Measurements from ENCODE around the gene CAD. TPM values are rescaled to one million over a fixed set of nuclear protein-coding genes. Genes with fewer than 3 reads are reported as not detected.

Gene CAD
- total RNA-seq = 52.7 TPM

DNA sequence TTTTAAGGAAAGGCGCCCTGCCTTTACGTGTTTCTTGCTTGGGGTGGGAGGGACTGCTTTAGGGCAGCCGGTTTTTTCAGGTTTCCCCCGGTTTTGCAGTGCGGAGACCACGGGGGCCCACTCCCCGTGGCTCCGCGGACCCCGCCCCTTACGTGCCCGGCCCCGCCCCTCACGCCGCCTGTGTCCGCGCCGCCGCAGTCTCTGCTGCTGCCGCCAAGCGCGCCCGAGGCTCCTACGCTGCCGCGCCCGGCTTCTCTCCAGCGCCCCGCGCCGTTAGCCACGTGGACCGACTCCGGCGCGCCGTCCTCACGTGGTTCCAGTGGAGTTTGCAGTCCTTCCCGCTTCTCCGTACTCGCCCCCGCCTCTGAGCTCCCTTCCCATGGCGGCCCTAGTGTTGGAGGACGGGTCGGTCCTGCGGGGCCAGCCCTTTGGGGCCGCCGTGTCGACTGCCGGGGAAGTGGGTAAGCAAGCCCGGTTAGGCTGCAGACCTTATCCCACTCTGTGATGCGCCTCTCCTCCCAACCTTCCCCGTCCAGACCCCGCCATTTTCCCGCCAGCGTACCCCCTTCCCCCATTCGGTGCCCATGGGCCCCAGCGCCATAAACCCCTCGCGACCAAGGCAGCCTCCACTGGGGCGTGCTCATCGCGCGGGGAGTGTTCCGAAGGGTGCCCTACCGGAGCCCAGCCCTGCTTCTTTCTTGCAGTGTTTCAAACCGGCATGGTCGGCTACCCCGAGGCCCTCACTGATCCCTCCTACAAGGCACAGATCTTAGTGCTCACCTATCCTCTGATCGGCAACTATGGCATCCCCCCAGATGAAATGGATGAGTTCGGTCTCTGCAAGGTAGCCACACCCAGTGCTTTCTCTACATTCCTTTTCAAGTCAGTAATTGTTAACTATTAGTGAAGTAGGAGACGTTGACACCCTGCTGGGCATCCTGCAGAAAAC, at the start of gene CAD:
Gene CAD, plus strand, starts transcription at position 197 of the 949 bp plus-strand sequence. Its CDS starts 183 bp downstream, at position 380.

DNA sequence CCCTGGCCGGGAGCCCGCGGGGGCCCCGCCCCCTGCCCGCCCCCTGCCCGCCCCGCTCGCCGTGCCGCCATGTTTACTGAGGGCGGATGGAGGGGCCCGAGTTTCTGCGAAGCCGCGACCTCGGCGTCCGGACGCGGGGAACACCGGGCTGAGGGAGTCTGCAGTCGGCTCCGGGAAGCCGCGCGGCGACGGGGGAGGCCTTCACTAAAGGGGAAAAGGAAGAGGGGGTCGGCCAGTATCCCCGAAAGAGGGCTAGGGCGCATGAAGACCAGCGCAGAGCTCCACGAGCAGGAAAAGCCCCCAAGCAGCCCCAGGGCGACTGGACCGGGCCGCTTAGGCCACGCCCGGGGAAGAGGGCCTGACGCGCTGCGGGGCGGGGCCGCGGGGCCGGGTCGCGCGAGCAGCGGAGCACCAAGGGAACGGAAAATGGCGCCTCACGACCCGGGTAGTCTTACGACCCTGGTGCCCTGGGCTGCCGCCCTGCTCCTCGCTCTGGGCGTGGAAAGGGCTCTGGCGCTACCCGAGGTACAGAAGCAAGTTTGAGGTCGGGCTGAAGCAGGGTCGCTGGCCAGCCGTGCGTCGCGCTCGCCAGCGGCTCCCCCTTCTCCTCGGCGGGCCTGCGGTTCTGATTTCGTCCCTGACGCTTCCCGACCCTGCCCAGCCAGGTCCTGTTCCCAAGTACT, 5.1 kb upstream of the CAD start, which contains the start of the genes ATRAID and SLC5A6:
Gene ATRAID, plus strand, starts transcription at position 99 of the 683 bp plus-strand sequence. Its CDS starts 328 bp downstream, at position 427.
Gene SLC5A6, minus strand, starts transcription at position 326 of the 683 bp plus-strand sequence. CDS start 4,618 bp downstream, outside the sequence.

DNA sequence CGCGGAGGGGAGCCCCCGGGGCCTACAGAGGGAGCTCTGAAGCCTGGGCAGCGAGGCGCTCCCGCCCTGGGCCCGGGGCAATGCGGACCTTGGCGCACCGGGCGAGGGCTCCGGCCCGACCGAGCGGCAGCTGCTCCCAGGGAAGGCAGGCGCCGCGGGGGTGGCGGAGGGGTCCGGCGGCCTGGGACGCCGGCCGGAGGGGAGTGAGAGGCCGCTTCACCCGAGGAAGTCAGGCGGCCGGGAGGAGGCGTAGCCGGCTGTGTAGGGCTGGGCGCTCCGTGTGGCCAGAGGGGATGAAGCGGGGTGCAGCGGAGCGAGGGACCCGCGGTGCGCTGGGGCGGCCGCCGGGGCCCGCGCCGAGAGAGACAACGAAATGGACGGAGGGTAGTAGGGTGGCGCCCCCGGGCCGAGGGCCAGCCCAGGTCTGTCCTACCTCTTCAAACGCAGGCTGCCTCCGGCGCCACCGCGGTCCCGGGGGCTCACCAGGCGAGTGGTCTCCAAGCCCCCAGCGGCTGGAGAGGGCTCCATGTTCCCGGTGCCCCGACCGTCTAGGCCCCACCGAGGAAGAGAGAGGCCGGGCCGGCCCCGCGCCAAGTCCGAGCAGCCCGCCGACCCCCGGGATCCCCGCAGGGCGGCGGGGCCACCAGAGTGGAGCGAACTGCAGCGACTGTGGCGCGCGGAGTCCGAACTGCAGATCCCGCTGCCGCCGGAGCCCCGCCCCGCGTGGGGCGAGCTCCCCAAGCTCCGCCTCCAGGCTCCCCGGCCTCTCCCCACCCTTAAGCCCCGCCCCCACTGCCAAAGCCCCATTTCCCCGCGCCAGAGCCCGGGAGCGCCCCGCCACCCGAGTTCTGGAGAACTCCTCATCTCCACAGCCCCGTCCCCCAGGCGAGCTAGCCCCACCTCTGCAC, 45.5 kb downstream of the CAD start, which contains the start of gene SLC30A3:
Gene SLC30A3, minus strand, starts transcription at position 669 of the 908 bp plus-strand sequence. Its CDS starts 141 bp downstream, at position 528.

DNA sequence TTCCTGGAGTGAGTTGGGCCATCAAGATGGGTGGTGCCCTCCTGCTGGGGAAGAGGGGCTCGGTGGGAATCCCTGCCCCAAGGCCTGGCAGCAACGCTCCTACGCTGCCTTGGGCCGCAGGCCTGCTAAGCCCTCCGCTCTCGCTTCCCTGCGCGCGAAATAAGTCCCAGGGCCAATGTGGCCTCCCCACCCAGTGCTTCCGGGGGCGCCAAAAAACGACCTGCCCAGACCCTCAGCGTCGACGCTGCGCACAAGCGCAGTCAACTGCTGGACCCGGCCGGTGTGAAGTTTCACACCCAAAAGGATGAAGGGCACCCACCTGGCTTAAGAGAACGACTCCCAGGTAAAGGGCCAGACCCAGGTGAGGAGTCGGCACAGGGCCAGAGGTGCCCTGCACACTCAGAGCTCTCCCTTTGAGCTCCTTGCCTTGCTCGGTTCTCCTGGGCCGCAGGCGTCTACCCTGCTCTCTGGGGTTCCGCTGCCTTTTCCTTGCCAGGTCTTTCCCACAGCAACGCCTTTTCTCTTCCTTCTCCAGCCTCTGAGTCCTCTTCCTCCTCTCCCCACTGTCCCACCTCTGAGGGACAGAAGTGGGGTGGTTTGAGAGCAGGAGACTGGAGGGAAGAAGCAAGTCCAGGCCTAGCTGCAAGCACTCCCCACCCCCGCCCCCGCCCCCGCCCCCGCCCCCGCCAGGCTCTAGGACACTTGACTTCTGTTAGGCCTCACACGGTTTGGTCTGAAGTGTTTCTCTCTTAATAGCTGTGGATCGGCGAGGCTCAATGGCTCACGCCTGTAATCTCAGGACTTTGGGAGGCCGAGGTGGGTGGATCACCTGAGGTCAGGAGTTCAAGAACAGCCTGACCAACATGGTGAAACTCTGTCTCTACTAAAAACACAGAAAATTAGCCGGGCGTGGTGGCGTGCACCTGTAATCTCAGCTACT, 58.3 kb downstream of the CAD start, which contains the start of gene DNAJC5G:
Gene DNAJC5G, plus strand, starts transcription at position 223 of the 940 bp plus-strand sequence. CDS start 1,296 bp downstream, outside the sequence.

DNA sequence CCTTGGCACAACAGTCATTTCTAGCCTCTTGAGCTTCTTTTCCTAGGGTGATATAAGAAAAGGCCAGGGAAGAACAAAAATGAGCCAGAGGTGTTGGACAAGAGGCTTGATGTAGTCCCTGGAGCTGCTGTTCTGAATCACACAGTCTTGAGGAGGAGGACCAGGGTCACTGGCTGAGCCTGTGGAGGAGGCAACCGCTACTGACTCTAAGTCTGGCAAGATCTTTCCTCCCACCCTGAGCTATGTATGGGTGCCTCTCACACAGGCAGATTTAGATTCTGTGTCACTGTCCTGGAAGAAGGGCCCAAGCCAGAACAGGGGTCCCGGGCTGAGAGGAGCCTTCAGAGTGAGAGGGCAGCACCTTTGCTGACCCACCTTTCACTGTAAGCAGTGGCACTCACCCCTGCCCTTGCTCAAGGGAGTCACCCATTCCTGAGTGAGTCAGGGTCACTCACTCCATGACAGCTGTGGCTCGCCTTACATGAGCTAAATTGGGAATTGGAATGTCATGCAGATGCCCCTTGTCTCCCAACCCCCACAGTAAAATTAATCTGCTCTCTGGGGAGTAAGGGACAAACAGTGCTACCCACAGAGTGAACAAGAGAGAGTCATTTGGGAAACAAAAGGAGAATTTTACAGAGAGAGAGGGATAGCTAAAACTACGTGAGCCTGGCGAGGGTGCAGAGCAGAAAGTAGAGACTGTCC, 64.8 kb downstream of the CAD start, which contains the start of gene TRIM54:
Gene TRIM54, plus strand, starts transcription at position 575 of the 705 bp plus-strand sequence. CDS start 303 bp downstream, outside the sequence.

Other genes with a start within 250 kb of the CAD start
- 7.0 TPM for gene MAPRE3, start 246.7 kb upstream of the CAD start, total RNA-seq
- gene TMEM214, start 184.4 kb upstream of the CAD start, total RNA-seq = 33.5 TPM
- gene AGBL5, start 165.7 kb upstream of the CAD start, total RNA-seq = 31.6 TPM
- gene OST4, start 145.7 kb upstream of the CAD start, total RNA-seq = 166 TPM
- 164 TPM for gene EMILIN1, start 138.8 kb upstream of the CAD start, total RNA-seq
- 18.2 TPM for gene KHK, start 130.6 kb upstream of the CAD start, total RNA-seq
- 3.6 TPM for gene CGREF1, start 98.2 kb upstream of the CAD start, total RNA-seq
- 0.47 TPM for gene ABHD1, start 93.6 kb upstream of the CAD start, total RNA-seq
- gene PREB, start 82.7 kb upstream of the CAD start, total RNA-seq = 27.2 TPM
- not detected for gene PRR30, start 78.0 kb upstream of the CAD start, total RNA-seq
- 0.35 TPM for gene TCF23, start 68.4 kb upstream of the CAD start, total RNA-seq
- gene ATRAID, start 5.3 kb upstream of the CAD start, total RNA-seq = 146 TPM
- gene SLC5A6, start 5.1 kb upstream of the CAD start, total RNA-seq = 31.8 TPM
- gene SLC30A3, start 45.7 kb downstream of the CAD start, total RNA-seq = 2.2 TPM
- gene DNAJC5G, start 58.1 kb downstream of the CAD start, total RNA-seq = 0.12 TPM
- 10.4 TPM for gene TRIM54, start 65.1 kb downstream of the CAD start, total RNA-seq
- gene UCN, start 91.1 kb downstream of the CAD start, total RNA-seq = 2.5 TPM
- gene MPV17, start 105.7 kb downstream of the CAD start, total RNA-seq = 36.4 TPM
- 47.6 TPM for gene GTF3C2, start 139.4 kb downstream of the CAD start, total RNA-seq
- 18.6 TPM for gene EIF2B4, start 153.0 kb downstream of the CAD start, total RNA-seq
- 75.7 TPM for gene SNX17, start 153.2 kb downstream of the CAD start, total RNA-seq
- gene ZNF513, start 163.4 kb downstream of the CAD start, total RNA-seq = 14.4 TPM
- 52.4 TPM for gene PPM1G, start 192.2 kb downstream of the CAD start, total RNA-seq
- 82.8 TPM for gene NRBP1, start 211.3 kb downstream of the CAD start, total RNA-seq
- gene KRTCAP3, start 225.0 kb downstream of the CAD start, total RNA-seq = 1.1 TPM